A549 (cell line): Measurements from ENCODE around the gene HAND2.

Source experiments
- POLR2A ChIP-seq: IDR thresholded peaks from 2 replicates; pipeline ENCODE4 v1.6.1; 2012; ENCODE audit warnings: mild to moderate bottlenecking, low read length
- SREBF2 ChIP-seq: fragments of 450-650 bp; IDR thresholded peaks from 2 replicates; pipeline ENCODE4 v1.6.1; 2014; ENCODE audit warnings: mild to moderate bottlenecking, moderate library complexity
- USF2 ChIP-seq: fragments of 450-650 bp; IDR thresholded peaks from 2 replicates; pipeline ENCODE4 v1.6.1; 2014; ENCODE audit warnings: antibody characterized with exemption

DNA sequence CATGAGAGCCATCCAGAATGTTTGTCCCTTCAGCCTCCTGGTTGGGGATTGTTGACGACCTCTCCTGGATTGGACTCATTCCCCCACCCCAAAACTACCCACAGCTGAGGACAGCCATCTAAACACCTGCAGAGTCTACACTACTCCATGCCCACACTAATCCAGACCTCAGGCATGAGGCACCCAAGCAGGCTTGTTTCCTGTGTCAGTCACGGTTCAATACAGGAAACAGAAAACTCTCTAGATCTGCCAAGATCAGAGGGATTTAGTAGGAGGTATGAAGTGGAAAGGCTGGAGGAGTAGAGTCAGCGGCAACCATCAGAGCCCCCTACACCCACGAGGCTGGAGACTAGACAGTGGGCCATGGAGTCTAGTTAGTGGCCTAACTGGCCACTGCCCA is 37.7 kb downstream of the HAND2 start:
- TF ChIP-seq SREBF2, result no peak
- no peak for TF ChIP-seq POLR2A
- no peak for TF ChIP-seq USF2
